Superior temporal gyrus (tissue), 1 donor: ENCODE data around the gene KCNE5.
"Not testable (repeated sequence)": the region's sequence is repeated elsewhere in the genome, so short reads cannot be mapped to it uniquely, and the experiment has no call there.

Experiments used
- DNase-seq: peaks from one replicate; pipeline ENCODE4 v3.0.0-alpha.2; 2016; ENCODE audit errors: extremely low spot score

The KCNE5 gene

GRCh38 chrX:109614951-109615350 lies 10.0 kb downstream of the KCNE5 start:
- no peak for DNase-seq

DNA sequence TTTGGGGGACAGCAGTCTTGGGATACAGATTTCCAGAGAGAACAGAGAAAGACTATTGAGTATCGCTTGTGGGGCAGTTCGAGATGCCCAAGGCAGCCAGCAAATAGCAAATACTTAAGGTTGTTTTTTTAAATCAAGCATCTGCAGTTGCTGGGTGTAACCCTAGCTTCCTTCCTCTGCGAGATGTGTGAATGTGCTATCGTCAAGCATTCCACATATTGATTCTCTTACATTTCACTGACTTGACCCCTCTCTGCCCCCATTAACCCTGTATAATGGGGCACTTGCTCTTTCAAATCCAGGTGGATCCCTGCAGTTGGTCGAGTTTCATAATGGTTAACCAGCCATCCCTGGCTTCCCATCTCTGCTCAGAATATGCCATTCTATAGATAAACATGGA lies 23.5 kb downstream of the KCNE5 start:
- no peak for DNase-seq

- peak; percentile 17 for DNase-seq
Observed at GRCh38 chrX:109600237-109600651, 24.7 kb downstream of the KCNE5 start.

GRCh38 chrX:109596015-109596414 lies 29.0 kb downstream of the KCNE5 start:
- DNase-seq = no peak

GRCh38 chrX:109590176-109590575 lies 34.8 kb downstream of the KCNE5 start:
- DNase-seq = no peak

GRCh38 chrX:109585488-109585887 lies 39.5 kb downstream of the KCNE5 start:
- no peak for DNase-seq

DNA sequence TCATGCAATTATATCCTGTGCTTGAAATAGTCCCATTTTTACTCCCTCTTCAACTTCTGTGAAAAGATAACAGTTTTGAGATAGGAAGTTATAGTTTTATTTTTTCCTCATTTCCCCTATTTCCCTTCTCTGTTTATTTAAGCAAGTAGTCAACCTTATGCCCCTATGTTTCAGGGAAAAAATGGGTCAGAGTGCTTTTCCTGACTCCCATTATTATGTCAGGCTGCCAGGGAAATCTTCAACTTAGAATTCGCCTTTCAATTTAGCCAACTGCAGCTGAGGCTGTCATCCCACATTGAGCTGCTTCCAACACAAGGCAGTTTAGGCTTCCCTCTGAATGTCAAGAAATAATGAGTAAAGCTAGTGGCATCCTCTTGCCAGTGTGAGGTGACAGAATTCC lies 46.1 kb downstream of the KCNE5 start:
- DNase-seq = no peak

DNA sequence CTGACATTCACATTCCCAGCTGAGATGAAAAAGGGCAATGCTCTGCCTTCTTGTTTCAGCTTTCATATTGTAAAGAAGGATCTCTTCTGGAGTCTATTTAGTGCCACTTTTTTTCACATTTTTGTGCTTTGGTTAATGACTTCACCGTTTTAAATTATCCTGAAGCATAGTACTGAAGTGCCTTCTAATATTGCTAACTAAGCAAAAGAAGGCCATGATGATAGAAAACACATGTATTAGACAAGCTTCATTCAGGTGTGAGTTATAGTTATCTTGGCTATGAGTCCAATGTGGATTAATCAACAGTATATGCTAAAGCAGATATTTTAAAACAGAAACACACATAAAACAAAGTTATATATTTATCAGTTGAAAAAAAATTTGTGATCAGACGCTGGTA lies 47.9 kb downstream of the KCNE5 start:
- no peak for DNase-seq

DNA sequence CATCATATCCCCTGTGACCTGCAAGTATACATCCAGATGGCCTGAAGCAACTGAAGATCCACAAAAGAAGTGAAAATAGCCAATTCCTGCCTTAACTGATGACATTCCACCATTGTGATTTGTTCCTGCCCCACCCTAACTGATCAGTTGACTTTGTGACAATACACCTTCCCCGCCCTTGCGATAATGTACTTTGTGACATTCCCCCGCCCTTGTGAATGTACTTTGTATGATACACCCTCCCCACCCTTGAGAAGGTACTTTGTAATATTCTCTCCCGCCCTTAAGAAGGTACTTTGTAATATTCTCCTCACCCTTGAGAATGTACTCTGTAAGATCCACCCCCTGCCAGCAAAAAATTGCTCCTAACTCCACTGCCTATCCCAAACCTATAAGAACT lies 48.9 kb downstream of the KCNE5 start:
- DNase-seq = not testable (repeated sequence)
